ENCODE data around the gene PRDX2. TPM values are rescaled to one million over a fixed set of nuclear protein-coding genes. Genes with fewer than 3 reads are reported as not detected.
"Not testable (repeated sequence)": the region's sequence is repeated elsewhere in the genome, so short reads cannot be mapped to it uniquely, and the experiment has no call there.

The PRDX2 gene
- 406 and 429 TPM in 2 replicates for total RNA-seq (2021)
- percentile 87 among the genes with signal in this experiment for Bru-seq, nascent RNA
- percentile 88 among the genes with signal in this experiment for BruChase-seq, experiment 1, labeled RNA remaining after a 2-hour chase
- percentile 92 among the genes with signal in this experiment for BruChase-seq, experiment 2, labeled RNA remaining after a 6-hour chase
- long read RNA-seq, transcript PRDX2-201 (6 exons, 987 nt): major isoform, 843 of 992 reads
- long read RNA-seq, transcript PRDX2-202 (5 exons, 784 nt): minor isoform, 7 of 992 reads
- long read RNA-seq, partial matches to known transcripts: 27 of 992 reads
- long read RNA-seq, other reads (novel, unspliced or antisense): 110 of 992 reads

DNA sequence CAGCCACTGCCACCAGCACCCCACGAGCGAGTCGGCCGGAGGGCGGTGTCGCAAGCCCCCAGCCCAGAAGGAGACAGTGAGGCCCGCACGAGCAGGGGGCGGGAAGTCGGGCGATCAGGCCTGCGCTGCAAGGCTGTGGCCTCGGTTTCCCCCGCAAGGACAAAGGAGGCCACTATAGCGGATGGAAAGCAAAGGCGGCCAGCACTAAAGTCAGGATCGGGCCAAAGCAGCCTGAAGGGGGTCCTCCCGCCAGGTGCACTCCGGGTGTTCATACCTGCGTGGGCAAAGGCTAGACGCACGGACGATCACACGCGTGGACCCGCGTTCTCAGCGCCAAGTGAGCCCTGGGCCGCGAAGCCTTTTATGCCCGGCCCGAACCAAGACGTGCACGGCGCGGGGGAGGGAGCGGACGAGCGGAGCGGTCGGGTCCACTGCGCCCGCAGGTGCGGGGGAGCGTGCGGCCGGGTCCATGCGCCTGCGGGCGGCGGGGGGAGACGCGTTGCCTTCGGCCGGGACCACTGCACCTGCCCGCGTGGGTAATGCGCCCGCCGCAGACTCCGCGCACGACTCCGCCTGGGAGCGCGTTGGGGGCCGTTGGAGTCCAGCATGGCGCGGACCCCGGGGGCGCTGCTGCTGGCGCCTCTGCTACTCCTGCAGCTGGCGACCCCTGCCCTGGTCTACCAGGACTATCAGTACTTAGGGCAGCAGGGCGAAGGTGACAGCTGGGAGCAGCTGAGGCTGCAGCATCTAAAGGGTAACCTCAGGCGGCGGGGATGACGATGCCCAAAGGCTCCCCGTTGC lies at the start of gene PRDX2, which contains the start of gene THSD8:
PRDX2 (minus strand) TSS at position 335 of the 801 bp plus-strand sequence. CDS start 539 bp downstream, outside the sequence.
THSD8 (plus strand) TSS at position 604 of the 801 bp plus-strand sequence; CDS start at position 607, 3 bp downstream.
- DNase-seq (ENCODE audit: low spot score): peak; percentile 90
- TF ChIP-seq EZH2 (IDR thresholded peaks at IDR 0.05; ENCODE audit: borderline replicate concordance, low read depth, low read length, poor library complexity, severe bottlenecking) (no peak), CTCF (conservative IDR thresholded peaks at IDR 0.05; ENCODE audit: low read depth, low read length) (no peak)
- CTCF ChIA-PET: interaction anchor here (1.4 kb wide), 1 partner anchor 44 kb away, joined by 3 read pairs; no protein-coding TSS in a partner anchor
- H3K4me1 ChIP-seq (ENCODE audit: insufficient read depth, low read length, poor library complexity, severe bottlenecking): peaks cover 13% of the 10 kb centered on the region
- peaks cover 19% of the 10 kb centered on the region for H3K36me3 ChIP-seq (ENCODE audit: insufficient read depth, low read length, poor library complexity, severe bottlenecking)
- no TSS peak for BruUV-seq (replicated peaks)
- POLR2A ChIA-PET (ENCODE audit: low non-redundant PET): interaction anchor here (1.0 kb wide), 1 partner anchor 9 kb away, joined by 3 read pairs; no protein-coding TSS in a partner anchor
- peak within 1 kb of the TSS; percentile 87 for H3K27ac ChIP-seq (ENCODE audit: low read depth, low read length, poor library complexity, severe bottlenecking)
- H3K4me3 ChIP-seq (ENCODE audit: low read depth, low read length, poor library complexity, severe bottlenecking): peak within 1 kb of the TSS; percentile 64
- no peaks in the 10 kb centered on the region for H3K27me3 ChIP-seq (replicated peaks; ENCODE audit: insufficient read depth, low read depth, low read length, poor library complexity)
- no peaks in the 10 kb centered on the region for H3K9me3 ChIP-seq (ENCODE audit: low read depth, low read length, poor library complexity, severe bottlenecking)
- intact Hi-C loops (cut with micrococcal nuclease; ENCODE audit: unreplicated experiment): loop anchor here (2.0 kb wide), 1 partner anchor 65 kb away; the partner anchor contains the start of gene GET3

DNA sequence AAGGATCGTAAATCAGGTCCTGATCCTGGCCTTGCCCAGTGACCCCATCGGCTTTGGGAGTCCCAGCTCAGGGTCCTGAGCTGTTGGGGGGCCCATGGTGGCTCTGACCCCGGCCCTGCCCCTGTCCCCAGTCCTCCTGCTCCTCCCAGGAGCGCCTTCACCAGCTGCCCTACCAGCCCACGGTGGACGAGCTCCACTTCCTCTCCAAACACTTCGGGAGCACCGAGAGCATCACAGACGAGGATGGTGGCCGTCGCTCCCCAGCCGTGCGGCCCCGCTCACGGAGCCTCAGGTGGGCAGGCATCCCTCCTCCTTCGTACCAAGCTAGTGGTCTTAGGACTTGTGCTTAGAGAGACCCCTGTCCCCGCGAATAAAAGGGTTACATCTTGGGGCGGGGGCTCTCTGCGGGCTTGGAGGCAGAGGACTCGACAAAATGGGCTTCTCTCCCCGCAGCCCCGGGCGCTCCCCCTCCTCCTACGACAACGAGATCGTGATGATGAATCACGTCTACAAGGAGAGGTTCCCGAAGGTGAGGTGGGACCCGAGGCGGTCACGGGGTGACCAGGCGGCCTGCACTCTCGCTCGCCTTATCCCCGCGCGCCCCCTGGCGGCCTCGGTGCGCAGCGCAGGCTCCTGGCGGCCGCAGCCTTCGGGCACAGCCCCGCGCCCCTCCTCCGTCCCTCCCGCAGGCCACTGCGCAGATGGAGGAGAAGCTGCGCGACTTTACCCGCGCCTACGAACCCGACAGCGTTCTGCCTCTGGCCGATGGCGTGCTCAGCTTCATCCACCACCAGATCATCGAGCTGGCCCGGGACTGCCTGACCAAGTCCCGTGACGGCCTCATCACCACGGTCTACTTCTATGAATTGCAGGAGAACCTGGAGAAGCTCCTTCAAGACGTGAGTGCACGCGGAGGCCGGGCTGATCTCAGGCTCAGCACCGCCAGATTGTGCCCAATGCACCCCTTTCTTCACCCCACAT lies 45.8 kb upstream of the PRDX2 start:
- Histone ChIP-seq H3K27me3 (replicated peaks; ENCODE audit: insufficient read depth, low read depth, low read length, poor library complexity) (no peaks in the 10 kb centered on the region), H3K4me3 (ENCODE audit: low read depth, low read length, poor library complexity, severe bottlenecking) (peak overlapping the region; percentile 22), H3K4me1 (ENCODE audit: insufficient read depth, low read length, poor library complexity, severe bottlenecking) (no peaks in the 10 kb centered on the region), H3K9me3 (ENCODE audit: low read depth, low read length, poor library complexity, severe bottlenecking) (no peaks in the 10 kb centered on the region), H3K36me3 (ENCODE audit: insufficient read depth, low read length, poor library complexity, severe bottlenecking) (peaks cover 4% of the 10 kb centered on the region), H3K27ac (ENCODE audit: low read depth, low read length, poor library complexity, severe bottlenecking) (no peak overlapping the region)
- BruUV-seq (replicated peaks): no TSS peak
- POLR2A ChIA-PET (ENCODE audit: low non-redundant PET): no interaction called here
- TF ChIP-seq EZH2 (IDR thresholded peaks at IDR 0.05; ENCODE audit: borderline replicate concordance, low read depth, low read length, poor library complexity, severe bottlenecking): no peak
- peak; percentile 98 for TF ChIP-seq CTCF (conservative IDR thresholded peaks at IDR 0.05; ENCODE audit: low read depth, low read length)
- DNase-seq (ENCODE audit: low spot score): peak; percentile 76
- intact Hi-C loops (cut with micrococcal nuclease; ENCODE audit: unreplicated experiment): loop anchor here (2.0 kb wide), 1 partner anchor 81 kb away; no protein-coding TSS in a partner anchor
- CTCF ChIA-PET: interaction anchor here (0.5 to 2.5 kb wide), 11 partner anchors 11 to 365 kb away, joined by 3 to 20 read pairs (median 4); partner anchors contain the start of gene RTBDN

GRCh38 chr19:12846613-12847012 lies 45.0 kb upstream of the PRDX2 start:
- H3K4me3 ChIP-seq (ENCODE audit: low read depth, low read length, poor library complexity, severe bottlenecking); H3K36me3 ChIP-seq (ENCODE audit: insufficient read depth, low read length, poor library complexity, severe bottlenecking); H3K4me1 ChIP-seq (ENCODE audit: insufficient read depth, low read length, poor library complexity, severe bottlenecking); DNase-seq (ENCODE audit: low spot score); H3K27ac ChIP-seq (ENCODE audit: low read depth, low read length, poor library complexity, severe bottlenecking); POLR2A ChIA-PET (ENCODE audit: low non-redundant PET); BruUV-seq (replicated peaks); H3K27me3 ChIP-seq (replicated peaks; ENCODE audit: insufficient read depth, low read depth, low read length, poor library complexity); H3K9me3 ChIP-seq (ENCODE audit: low read depth, low read length, poor library complexity, severe bottlenecking): not testable (repeated sequence)
- intact Hi-C loops (cut with micrococcal nuclease; ENCODE audit: unreplicated experiment): loop anchor here (2.0 kb wide), 1 partner anchor 80 kb away; no protein-coding TSS in a partner anchor
- CTCF ChIA-PET: interaction anchor here (0.6 to 2.5 kb wide), 7 partner anchors 12 to 170 kb away, joined by 3 to 20 read pairs (median 5); partner anchors contain the start of gene RTBDN

All from A673 (cell line).